GM19035 (cell line): ENCODE results near the gene USP15.

Experiments used
- ATAC-seq: cut with Tn5 transposase; IDR thresholded peaks from one replicate; pipeline ENCODE4 v1.9.1; 2021; ENCODE audit not compliant: unreplicated experiment

The USP15 gene

GRCh38 chr12:62259993-62260732, at the start of gene USP15:
Gene USP15, plus strand, starts transcription at chr12:62260404. Its CDS starts 11 bp downstream, at chr12:62260415.
- ATAC-seq: peak; percentile 79

DNA sequence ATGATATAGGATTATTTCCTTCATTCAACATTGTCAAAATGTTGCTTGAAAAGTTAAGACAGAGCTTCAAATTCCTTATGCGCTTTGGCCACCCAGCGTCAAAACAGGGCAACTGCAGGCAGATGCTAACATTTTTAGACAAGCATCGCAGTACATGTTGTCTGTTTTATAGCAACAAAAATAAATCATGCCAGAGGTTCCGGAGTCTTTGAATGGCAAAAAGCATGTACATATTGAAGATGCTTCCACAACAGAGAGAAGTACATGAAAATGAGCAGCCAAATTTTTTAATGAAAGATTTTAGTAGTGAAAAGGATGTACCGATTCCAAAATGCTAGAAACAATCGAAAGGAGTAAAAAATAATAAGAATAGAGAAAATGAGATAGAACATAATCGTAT, 49.8 kb upstream of the USP15 start:
- ATAC-seq: peak; percentile 76

DNA sequence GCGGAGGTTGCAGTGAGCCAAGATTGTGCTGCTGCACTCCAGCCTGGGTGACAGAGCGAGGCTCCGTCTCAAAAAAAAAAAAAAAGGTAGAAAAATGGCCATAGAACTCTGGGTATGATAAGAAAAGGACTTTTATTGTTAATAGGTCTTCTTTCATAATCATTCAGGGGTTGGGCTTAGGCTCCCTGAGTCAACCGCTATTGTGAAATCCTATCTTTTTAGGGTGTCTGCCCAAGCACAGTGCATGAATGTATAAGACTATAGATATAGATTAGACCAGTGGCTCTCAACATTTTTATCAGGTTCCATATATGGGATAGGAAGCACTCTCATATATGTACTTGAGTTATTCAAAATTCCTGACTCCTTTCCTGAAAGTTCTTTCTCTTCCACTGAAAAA, 48.7 kb upstream of the USP15 start:
- no peak for ATAC-seq

DNA sequence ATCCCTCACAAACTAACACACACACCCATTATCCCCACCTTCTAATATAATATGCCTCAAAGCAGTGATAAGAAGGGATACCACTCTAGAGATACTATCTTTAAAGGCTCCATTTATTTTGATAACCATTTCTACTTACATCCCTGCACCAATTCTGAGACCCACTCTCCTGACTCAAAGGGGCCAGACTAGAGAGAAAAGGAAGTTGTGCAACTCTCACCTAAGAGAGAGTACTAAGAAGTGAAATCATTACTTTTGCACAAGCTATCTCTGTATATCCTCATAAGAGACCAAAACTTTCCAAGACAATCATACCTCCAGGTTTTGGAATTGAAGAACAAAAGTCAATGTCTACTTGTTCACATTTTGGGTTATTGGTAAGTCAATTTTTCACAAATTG, 45.4 kb upstream of the USP15 start:
- ATAC-seq: no peak

GRCh38 chr12:62215506-62215905, 44.7 kb upstream of the USP15 start:
- ATAC-seq: no peak

- ATAC-seq: no peak
These were observed 42.6 kb upstream of the USP15 start for GRCh38 chr12:62217466-62218194.

DNA sequence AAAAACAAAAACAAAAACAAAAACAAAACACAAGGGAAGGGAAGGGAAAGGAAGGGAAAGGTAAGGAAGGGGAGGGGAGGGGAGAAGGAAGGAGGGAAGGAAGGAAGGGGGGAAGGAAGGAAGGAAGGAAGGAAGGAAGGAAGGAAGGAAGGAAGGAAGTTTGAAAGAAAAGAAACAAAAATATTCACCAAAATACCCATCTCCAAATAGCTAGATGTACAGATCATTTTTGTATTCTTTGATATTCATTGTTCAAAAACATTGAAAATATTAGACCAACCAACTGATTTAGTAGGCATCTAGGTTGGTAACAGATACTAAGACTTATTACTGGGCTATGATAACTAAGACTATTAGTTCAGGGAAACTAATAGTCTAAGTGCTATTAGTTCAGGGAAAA, 39.1 kb upstream of the USP15 start:
- ATAC-seq: no peak

- ATAC-seq: no peak
These were observed 35.6 kb upstream of the USP15 start for GRCh38 chr12:62224601-62225000.

GRCh38 chr12:62227091-62227490, 33.1 kb upstream of the USP15 start:
- no peak for ATAC-seq

DNA sequence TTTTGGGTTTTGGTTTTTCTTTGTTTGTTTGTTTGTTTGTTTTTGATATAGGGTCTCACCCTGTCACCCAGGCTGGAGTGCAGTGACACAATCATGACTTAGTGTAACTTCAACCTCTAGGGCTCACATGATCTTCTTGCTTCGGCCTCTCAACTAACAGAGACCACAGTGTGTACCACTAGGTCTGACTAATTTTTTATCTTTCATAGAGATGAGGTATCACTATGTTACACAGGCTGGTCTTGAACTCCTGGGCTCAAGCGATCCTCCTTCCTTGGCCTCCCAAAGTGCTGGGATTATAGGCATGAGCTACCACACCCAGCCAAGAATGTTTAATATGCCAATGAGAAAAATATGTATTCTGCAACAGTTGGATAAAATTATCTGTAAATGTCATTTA, 29.6 kb upstream of the USP15 start:
- ATAC-seq: no peak

DNA sequence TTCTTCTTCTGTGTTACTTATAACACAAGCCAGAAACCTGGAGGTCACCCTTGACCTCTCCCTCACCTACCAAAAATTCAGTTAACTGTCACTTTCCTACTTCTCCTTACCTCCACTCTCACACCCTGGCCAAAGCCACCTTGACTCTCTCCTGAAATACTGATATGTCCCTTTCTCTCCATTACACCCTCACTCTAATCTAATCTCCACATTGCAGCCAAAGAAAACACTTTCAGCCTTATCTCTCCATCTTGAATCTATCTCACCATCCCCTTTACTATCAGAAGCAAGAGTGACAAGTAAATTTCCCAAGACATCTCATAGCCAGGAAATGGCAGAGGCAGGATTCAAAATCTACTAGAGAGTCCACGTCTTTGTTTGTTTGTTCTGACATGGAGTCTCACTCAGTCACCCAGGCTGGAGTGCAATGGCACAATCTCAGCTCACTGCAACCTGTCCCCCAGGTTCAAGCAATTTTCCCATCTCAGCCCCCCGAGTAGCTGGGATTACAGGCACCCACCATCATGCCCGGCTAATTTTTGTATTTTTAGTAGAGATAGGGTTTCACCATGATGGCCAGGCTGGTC, 28.0 kb upstream of the USP15 start:
- ATAC-seq: no peak

DNA sequence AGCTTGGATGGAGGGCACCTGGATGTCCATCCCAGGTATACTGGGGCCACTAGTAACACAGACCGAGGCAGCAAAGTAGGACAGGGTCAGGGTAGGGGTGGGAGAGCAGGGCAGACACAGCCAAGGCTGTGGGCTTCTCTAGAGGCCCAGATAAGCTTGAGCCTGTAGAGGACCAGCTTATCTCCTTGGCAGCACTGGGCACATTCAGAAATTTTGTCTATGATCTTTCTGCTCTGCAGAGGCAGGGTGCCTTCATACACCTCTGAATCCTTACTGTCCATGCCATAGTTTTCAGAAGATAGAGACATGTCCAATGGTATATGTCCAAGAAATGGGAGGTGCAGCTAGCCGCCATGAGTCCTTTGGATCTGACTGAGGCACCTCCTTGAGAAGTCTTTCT, 26.4 kb upstream of the USP15 start:
- no peak for ATAC-seq

GRCh38 chr12:62239571-62239970, 20.6 kb upstream of the USP15 start:
- no peak for ATAC-seq

DNA sequence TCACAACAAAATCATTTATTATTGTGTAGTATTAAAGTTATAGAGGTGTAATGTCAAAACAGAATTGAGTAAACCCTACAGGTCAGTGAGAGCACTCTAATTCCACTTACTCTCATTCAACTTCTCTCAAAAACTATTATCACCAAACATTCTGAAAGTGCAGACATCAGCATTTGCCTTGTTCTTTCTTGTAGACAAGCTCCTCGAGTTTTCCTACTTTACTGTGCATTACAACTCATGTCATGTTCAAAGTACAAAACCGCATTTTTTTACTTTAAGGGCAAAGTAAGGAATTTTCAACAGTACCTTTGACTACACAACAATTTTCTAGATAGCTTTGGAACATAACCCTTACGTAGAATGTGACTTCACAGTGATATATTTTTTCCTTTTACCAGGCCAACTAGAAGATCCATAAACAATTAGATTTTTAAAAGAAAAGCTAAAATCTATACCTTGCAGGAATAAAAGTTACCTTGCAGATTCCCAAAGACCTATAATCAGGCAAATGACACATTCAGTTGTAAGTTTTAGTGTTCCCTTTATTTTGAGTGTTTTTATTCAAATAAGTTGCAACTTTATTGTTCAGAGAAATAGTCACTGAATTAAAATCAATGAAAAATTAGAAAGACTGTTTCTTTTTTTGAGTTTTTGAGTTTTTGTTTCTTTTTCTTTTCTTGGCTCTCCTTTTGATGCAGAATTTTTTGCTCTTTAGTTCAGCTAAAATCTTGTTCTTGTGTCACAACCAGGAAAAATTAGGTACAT, 12.7 kb upstream of the USP15 start:
- no peak for ATAC-seq

DNA sequence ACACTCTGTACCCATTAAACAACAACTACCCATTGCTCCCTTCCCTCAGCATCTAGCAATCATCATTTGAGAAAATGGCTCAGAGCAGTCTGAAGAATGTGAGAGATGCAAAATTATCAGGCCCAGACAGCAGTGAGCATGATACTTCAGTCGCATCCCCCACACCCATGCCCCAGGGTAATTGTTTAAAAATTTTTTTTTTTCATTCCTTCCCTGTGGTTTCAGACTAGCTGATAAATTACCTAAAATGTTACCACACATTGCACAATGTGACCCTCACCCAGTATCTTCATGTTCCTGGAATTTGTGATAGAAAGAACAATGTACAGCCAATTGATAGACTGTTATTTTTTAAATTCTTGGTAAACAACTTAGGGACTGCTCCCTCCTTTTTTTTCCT, 11.3 kb upstream of the USP15 start:
- ATAC-seq: no peak

DNA sequence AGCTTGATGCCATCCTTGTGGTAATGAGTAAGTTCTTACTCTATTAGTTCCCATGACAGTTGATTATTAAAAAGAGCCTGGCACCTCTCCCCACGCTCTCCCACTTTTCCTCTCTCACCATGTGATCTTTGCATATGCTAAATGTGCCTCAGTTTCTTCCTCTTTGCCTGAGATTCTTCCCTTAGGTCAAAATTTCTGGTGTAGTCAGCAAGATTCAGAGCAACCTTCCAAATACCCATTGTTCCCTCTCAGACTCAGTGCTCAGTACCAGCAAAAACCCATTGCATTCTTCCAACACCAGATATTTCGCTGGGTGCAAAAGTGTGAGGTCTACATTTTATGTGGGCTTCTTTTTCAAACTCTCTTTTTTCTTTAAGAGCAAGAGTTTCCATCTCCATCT, 10.8 kb upstream of the USP15 start:
- no peak for ATAC-seq

- ATAC-seq: peak; percentile 96
These were observed 9.3 kb upstream of the USP15 start for GRCh38 chr12:62250671-62251608.

GRCh38 chr12:62251609-62251958, 8.6 kb upstream of the USP15 start:
- peak; percentile 31 for ATAC-seq

GRCh38 chr12:62252576-62252975, 7.6 kb upstream of the USP15 start:
- ATAC-seq: no peak

GRCh38 chr12:62254967-62255366, 5.2 kb upstream of the USP15 start:
- ATAC-seq: no peak
